Keratinocyte (primary cell): Measurements from ENCODE around the gene BCAR3.

Experiments
- CTCF ChIP-seq, 3 experiments: IDR thresholded peaks in 1 of 3; conservative IDR thresholded peaks in 1 of 3; optimal IDR thresholded peaks in 1 of 3; 2 replicates in 2 of 3; 3 replicates in 1 of 3; pipeline versions ENCODE3 to v1.5.1; 2011; ENCODE audit warnings: low read length in 3 of 3, mild to moderate bottlenecking in 3 of 3, moderate library complexity in 2 of 3, control low read depth in 1 of 3, inconsistent platforms in 1 of 3; ENCODE audit not compliant: insufficient read depth in 2 of 3; ENCODE audit errors: extremely low read depth in 1 of 3
- EZH2 ChIP-seq: IDR thresholded peaks from one replicate; pipeline ENCODE4 v1.6.1; 2012; ENCODE audit warnings: inconsistent platforms, mild to moderate bottlenecking, low read length, moderate library complexity

- TF ChIP-seq CTCF (optimal IDR thresholded peaks at IDR 0.05 in 1 of 3, IDR thresholded peaks at IDR 0.05 in 1 of 3, conservative IDR thresholded peaks at IDR 0.05 in 1 of 3; ENCODE audit: extremely low read depth in 1 of 3, insufficient read depth in 2 of 3, low read length in 3 of 3) (no peak), EZH2 (no peak)
These were observed 103.2 kb downstream of the BCAR3 start for GRCh38 chr1:93578433-93578830.
